Measurements from ENCODE around the gene ADK.

The ADK gene

GRCh38 chr10:74635655-74636054 lies 484.6 kb downstream of the ADK start:
- H3K27ac ChIP-seq, result no peak overlapping the region
- no peak for TF ChIP-seq ZFX (IDR thresholded peaks at IDR 0.05)
- TF ChIP-seq CTCF (conservative IDR thresholded peaks at IDR 0.05), result no peak

GRCh38 chr10:74637685-74638084 lies 486.7 kb downstream of the ADK start:
- TF ChIP-seq CTCF (conservative IDR thresholded peaks at IDR 0.05) (no peak), ZFX (IDR thresholded peaks at IDR 0.05) (no peak)
- H3K27ac ChIP-seq, result no peak overlapping the region

GRCh38 chr10:74640134-74640921 lies 489.3 kb downstream of the ADK start:
- TF ChIP-seq ZFX (IDR thresholded peaks at IDR 0.05) (no peak), CTCF (conservative IDR thresholded peaks at IDR 0.05) (no peak)
- no peak overlapping the region for H3K27ac ChIP-seq

- no peak for TF ChIP-seq CTCF (conservative IDR thresholded peaks at IDR 0.05)
- no peak for TF ChIP-seq ZFX (IDR thresholded peaks at IDR 0.05)
- H3K27ac ChIP-seq, result no peak overlapping the region
Observed at GRCh38 chr10:74641659-74642058, 490.6 kb downstream of the ADK start.

- TF ChIP-seq CTCF (conservative IDR thresholded peaks at IDR 0.05) (no peak), ZFX (IDR thresholded peaks at IDR 0.05) (no peak)
- no peak overlapping the region for H3K27ac ChIP-seq
Observed at GRCh38 chr10:74642901-74643595, 492.0 kb downstream of the ADK start.

- no peak overlapping the region for H3K27ac ChIP-seq
- TF ChIP-seq ZFX (IDR thresholded peaks at IDR 0.05), result no peak
- TF ChIP-seq CTCF (conservative IDR thresholded peaks at IDR 0.05), result no peak
Observed at GRCh38 chr10:74643596-74643975, 492.6 kb downstream of the ADK start.

- no peak overlapping the region for H3K27ac ChIP-seq
- no peak for TF ChIP-seq ZFX (IDR thresholded peaks at IDR 0.05)
- no peak for TF ChIP-seq CTCF (conservative IDR thresholded peaks at IDR 0.05)
Observed at GRCh38 chr10:74644738-74645137, 493.7 kb downstream of the ADK start.
